HEK293 (cell line): ENCODE measurements around the gene NOL4L.

Experiments
- MYNN ChIP-seq: fragments of 450-650 bp; formaldehyde crosslinking; IDR thresholded peaks from 2 replicates; pipeline ENCODE4 v1.5.1; 2016; ENCODE audit warnings: missing biosample characterization, missing genetic modification characterization, borderline replicate concordance
- TRIM28 ChIP-seq: IDR thresholded peaks from 2 replicates; pipeline ENCODE4 v1.6.1; 2011; ENCODE audit warnings: low read length, control low read depth, borderline replicate concordance
- ZBTB8A ChIP-seq: fragments of 450-650 bp; formaldehyde crosslinking; IDR thresholded peaks from 2 replicates; pipeline ENCODE4 v1.5.1; 2016; ENCODE audit warnings: missing biosample characterization, missing genetic modification characterization
- ZNF76 ChIP-seq: fragments of 450-650 bp; formaldehyde crosslinking; IDR thresholded peaks from 2 replicates; pipeline ENCODE4; 2016; ENCODE audit warnings: low read depth, missing biosample characterization, missing genetic modification characterization, borderline replicate concordance
- TF ChIP-seq, protein P1 (sequence below): fragments of 450-650 bp; formaldehyde crosslinking; IDR thresholded peaks from 2 replicates; pipeline ENCODE4 v1.5.1; 2016; ENCODE audit warnings: missing biosample characterization, missing genetic modification characterization

- TF ChIP-seq, protein P1, sequence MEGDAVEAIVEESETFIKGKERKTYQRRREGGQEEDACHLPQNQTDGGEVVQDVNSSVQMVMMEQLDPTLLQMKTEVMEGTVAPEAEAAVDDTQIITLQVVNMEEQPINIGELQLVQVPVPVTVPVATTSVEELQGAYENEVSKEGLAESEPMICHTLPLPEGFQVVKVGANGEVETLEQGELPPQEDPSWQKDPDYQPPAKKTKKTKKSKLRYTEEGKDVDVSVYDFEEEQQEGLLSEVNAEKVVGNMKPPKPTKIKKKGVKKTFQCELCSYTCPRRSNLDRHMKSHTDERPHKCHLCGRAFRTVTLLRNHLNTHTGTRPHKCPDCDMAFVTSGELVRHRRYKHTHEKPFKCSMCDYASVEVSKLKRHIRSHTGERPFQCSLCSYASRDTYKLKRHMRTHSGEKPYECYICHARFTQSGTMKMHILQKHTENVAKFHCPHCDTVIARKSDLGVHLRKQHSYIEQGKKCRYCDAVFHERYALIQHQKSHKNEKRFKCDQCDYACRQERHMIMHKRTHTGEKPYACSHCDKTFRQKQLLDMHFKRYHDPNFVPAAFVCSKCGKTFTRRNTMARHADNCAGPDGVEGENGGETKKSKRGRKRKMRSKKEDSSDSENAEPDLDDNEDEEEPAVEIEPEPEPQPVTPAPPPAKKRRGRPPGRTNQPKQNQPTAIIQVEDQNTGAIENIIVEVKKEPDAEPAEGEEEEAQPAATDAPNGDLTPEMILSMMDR (tag by site-specific recombination): no peak
- TF ChIP-seq MYNN (tag by site-specific recombination) (no peak), ZNF76 (tag by site-specific recombination) (no peak), TRIM28 (no peak), ZBTB8A (tag by site-specific recombination) (no peak)
Measured at GRCh38 chr20:32514760-32515159, 70.4 kb downstream of the NOL4L start.
